Measurements from ENCODE around the gene SLC22A1. TPM values are rescaled to one million over a fixed set of nuclear protein-coding genes. Genes with fewer than 3 reads are reported as not detected.

SLC22A1 gene
- polyA plus RNA-seq, 1 donor from 2014 or later = 0.71 TPM

GRCh38 chr6:160106010-160106409 lies 15.6 kb upstream of the SLC22A1 start:
- Histone ChIP-seq H3K36me3 (ENCODE audit: insufficient read depth, low read length) (no peaks in the 10 kb centered on the region), H3K4me3 (ENCODE audit: low read length) (no peak overlapping the region), H3K79me2 (replicated peaks; ENCODE audit: insufficient read depth, low read length) (no peaks in the 10 kb centered on the region)

DNA sequence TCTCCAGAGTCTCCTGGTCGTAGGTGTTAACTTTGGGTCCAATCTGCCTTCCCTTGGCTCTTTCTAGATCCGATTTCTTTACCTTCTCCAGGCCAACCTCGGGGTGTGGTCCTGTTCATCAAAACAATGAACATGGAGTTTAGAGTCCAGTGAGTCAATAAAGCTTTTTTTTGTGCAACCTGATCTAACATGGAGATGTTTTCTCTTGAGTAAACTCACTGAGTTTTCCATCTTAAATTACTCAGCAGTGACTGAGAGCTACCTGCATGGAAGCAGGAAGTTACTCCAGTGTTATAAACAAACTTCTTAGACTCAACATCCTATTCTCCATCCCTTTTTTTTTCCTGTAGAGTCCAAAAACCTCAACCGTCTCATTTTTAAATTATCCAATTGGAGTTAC lies 14.9 kb upstream of the SLC22A1 start:
- Histone ChIP-seq H3K27me3 (ENCODE audit: insufficient read depth, low read depth, low read length) (no peaks in the 10 kb centered on the region), H3K9me3 (ENCODE audit: low read length) (no peaks in the 10 kb centered on the region), H3K36me3 (ENCODE audit: insufficient read depth, low read length) (no peaks in the 10 kb centered on the region), H3F3A (ENCODE audit: insufficient read depth, low read length, poor library complexity, severe bottlenecking) (no peaks in the 10 kb centered on the region), H2AFZ (ENCODE audit: low read depth, low read length) (no peak overlapping the region), H3K4me2 (ENCODE audit: low read length) (no peak overlapping the region), H3K9ac (ENCODE audit: low read length) (no peak overlapping the region), H3K4me3 (ENCODE audit: low read length) (no peak overlapping the region), H3K79me2 (replicated peaks; ENCODE audit: insufficient read depth, low read length) (no peaks in the 10 kb centered on the region), H4K20me1 (ENCODE audit: insufficient read depth) (no peaks in the 10 kb centered on the region), H3K27ac (ENCODE audit: low read length) (no peak overlapping the region), H3K9me2 (ENCODE audit: insufficient read depth, low read length) (no peaks in the 10 kb centered on the region)
- TF ChIP-seq EZH2 (IDR thresholded peaks at IDR 0.05; ENCODE audit: borderline replicate concordance, insufficient read depth, low read length, poor library complexity, severe bottlenecking) = no peak
- TF ChIP-seq TAF1 (IDR thresholded peaks at IDR 0.05; ENCODE audit: low read depth) = no peak
- TF ChIP-seq POLR2AphosphoS5 (IDR thresholded peaks at IDR 0.05) = no peak
- TF ChIP-seq EP300 (conservative IDR thresholded peaks at IDR 0.05; ENCODE audit: poor library complexity, severe bottlenecking) = no peak
- no peak for TF ChIP-seq REST (IDR thresholded peaks at IDR 0.05; ENCODE audit: borderline replicate concordance)
- no peak for TF ChIP-seq MXI1 (conservative IDR thresholded peaks at IDR 0.05; ENCODE audit: poor library complexity, severe bottlenecking)
- TF ChIP-seq SMC3 (conservative IDR thresholded peaks at IDR 0.05; ENCODE audit: poor library complexity) = no peak
- no peak for TF ChIP-seq RAD21 (conservative IDR thresholded peaks at IDR 0.05)

More at GRCh38 chr6:160106010-160106409, 15.6 kb upstream of the SLC22A1 start:
- Histone ChIP-seq H3K9me3 (ENCODE audit: low read length) (no peaks in the 10 kb centered on the region), H3K27me3 (ENCODE audit: insufficient read depth, low read depth, low read length) (no peaks in the 10 kb centered on the region), H3K4me2 (ENCODE audit: low read length) (no peak overlapping the region), H4K20me1 (ENCODE audit: insufficient read depth) (no peaks in the 10 kb centered on the region), H3F3A (ENCODE audit: insufficient read depth, low read length, poor library complexity, severe bottlenecking) (no peaks in the 10 kb centered on the region), H3K27ac (ENCODE audit: low read length) (no peak overlapping the region), H3K9ac (ENCODE audit: low read length) (no peak overlapping the region), H2AFZ (ENCODE audit: low read depth, low read length) (no peak overlapping the region), H3K9me2 (ENCODE audit: insufficient read depth, low read length) (no peaks in the 10 kb centered on the region)
- TF ChIP-seq REST (IDR thresholded peaks at IDR 0.05; ENCODE audit: borderline replicate concordance) (no peak), EP300 (conservative IDR thresholded peaks at IDR 0.05; ENCODE audit: poor library complexity, severe bottlenecking) (no peak), POLR2AphosphoS5 (IDR thresholded peaks at IDR 0.05) (no peak), TAF1 (IDR thresholded peaks at IDR 0.05; ENCODE audit: low read depth) (no peak), MXI1 (conservative IDR thresholded peaks at IDR 0.05; ENCODE audit: poor library complexity, severe bottlenecking) (no peak), EZH2 (IDR thresholded peaks at IDR 0.05; ENCODE audit: borderline replicate concordance, insufficient read depth, low read length, poor library complexity, severe bottlenecking) (no peak), SMC3 (conservative IDR thresholded peaks at IDR 0.05; ENCODE audit: poor library complexity) (no peak), RAD21 (conservative IDR thresholded peaks at IDR 0.05) (no peak)
- TF ChIP-seq, protein P1, sequence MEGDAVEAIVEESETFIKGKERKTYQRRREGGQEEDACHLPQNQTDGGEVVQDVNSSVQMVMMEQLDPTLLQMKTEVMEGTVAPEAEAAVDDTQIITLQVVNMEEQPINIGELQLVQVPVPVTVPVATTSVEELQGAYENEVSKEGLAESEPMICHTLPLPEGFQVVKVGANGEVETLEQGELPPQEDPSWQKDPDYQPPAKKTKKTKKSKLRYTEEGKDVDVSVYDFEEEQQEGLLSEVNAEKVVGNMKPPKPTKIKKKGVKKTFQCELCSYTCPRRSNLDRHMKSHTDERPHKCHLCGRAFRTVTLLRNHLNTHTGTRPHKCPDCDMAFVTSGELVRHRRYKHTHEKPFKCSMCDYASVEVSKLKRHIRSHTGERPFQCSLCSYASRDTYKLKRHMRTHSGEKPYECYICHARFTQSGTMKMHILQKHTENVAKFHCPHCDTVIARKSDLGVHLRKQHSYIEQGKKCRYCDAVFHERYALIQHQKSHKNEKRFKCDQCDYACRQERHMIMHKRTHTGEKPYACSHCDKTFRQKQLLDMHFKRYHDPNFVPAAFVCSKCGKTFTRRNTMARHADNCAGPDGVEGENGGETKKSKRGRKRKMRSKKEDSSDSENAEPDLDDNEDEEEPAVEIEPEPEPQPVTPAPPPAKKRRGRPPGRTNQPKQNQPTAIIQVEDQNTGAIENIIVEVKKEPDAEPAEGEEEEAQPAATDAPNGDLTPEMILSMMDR (IDR thresholded peaks at IDR 0.05; ENCODE audit: poor library complexity, severe bottlenecking) = no peak
